ENCODE data around the gene ARCN1.

Gene ARCN1

GRCh38 chr11:118532852-118533768 lies 39.1 kb upstream of the ARCN1 start:
- H3K27ac ChIP-seq = no peak overlapping the region
- TF ChIP-seq, protein P1, sequence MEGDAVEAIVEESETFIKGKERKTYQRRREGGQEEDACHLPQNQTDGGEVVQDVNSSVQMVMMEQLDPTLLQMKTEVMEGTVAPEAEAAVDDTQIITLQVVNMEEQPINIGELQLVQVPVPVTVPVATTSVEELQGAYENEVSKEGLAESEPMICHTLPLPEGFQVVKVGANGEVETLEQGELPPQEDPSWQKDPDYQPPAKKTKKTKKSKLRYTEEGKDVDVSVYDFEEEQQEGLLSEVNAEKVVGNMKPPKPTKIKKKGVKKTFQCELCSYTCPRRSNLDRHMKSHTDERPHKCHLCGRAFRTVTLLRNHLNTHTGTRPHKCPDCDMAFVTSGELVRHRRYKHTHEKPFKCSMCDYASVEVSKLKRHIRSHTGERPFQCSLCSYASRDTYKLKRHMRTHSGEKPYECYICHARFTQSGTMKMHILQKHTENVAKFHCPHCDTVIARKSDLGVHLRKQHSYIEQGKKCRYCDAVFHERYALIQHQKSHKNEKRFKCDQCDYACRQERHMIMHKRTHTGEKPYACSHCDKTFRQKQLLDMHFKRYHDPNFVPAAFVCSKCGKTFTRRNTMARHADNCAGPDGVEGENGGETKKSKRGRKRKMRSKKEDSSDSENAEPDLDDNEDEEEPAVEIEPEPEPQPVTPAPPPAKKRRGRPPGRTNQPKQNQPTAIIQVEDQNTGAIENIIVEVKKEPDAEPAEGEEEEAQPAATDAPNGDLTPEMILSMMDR (IDR thresholded peaks at IDR 0.05) = no peak
- TF ChIP-seq ZFX (IDR thresholded peaks at IDR 0.05; ENCODE audit: borderline replicate concordance) = no peak

- no peak overlapping the region for H3K27ac ChIP-seq
- TF ChIP-seq ZFX (IDR thresholded peaks at IDR 0.05; ENCODE audit: borderline replicate concordance) = no peak
- TF ChIP-seq, protein P1 (IDR thresholded peaks at IDR 0.05) = no peak
Measured at GRCh38 chr11:118533769-118534729, 38.2 kb upstream of the ARCN1 start.

- no peak overlapping the region for H3K27ac ChIP-seq
- TF ChIP-seq ZFX (IDR thresholded peaks at IDR 0.05; ENCODE audit: borderline replicate concordance) = no peak
Measured at GRCh38 chr11:118535261-118535660, 36.9 kb upstream of the ARCN1 start.

DNA sequence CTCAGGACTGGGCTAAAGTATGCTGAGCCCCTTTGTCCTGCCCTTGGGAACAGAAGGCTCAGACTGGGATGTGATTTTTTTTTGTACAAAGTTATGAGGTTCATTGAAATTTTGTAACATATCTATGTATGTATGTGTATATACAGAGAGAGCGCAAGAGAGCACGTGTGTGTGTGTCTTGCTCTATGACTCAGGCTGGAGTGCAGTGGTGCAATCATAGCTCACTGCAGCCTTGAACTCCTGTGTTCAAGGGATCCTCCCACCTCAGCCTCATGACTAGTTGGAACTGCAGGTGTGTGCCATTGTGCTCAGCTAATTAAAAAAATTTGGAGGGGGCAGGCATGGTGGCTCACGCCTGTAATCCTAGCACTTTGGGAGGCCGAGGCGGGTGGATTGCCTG lies 35.5 kb upstream of the ARCN1 start:
- TF ChIP-seq, protein P1 (IDR thresholded peaks at IDR 0.05) = no peak
- no peak for TF ChIP-seq ZFX (IDR thresholded peaks at IDR 0.05; ENCODE audit: borderline replicate concordance)
- H3K27ac ChIP-seq = no peak overlapping the region

DNA sequence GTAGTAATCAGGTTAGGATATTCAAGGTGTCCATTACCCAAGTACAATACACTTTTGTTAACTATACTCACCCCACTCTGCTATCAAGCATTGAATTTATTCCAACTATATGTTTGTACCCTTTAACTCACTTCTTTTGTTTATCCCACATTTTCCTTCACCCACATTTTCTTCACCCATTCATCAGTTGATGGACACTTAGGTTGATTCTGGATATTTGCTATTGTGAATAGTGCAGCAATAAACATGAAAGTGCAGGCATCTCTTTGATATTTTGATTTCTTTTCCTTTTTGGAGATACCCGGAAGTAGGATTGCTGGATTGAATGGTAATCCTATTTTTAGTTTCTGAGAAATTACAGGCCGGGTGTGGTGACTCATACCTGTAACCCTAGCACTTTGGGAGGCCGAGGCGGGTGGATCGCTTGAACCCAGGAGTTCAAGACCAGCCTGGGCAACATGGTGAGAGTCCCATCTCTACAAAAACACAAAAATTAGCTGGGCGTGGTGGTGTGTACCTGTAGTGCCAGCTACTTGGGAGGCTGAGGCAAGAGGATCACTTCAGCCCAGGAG lies 34.7 kb upstream of the ARCN1 start:
- no peak for TF ChIP-seq ZFX (IDR thresholded peaks at IDR 0.05; ENCODE audit: borderline replicate concordance)
- TF ChIP-seq, protein P1 (IDR thresholded peaks at IDR 0.05) = no peak
- H3K27ac ChIP-seq = no peak overlapping the region

DNA sequence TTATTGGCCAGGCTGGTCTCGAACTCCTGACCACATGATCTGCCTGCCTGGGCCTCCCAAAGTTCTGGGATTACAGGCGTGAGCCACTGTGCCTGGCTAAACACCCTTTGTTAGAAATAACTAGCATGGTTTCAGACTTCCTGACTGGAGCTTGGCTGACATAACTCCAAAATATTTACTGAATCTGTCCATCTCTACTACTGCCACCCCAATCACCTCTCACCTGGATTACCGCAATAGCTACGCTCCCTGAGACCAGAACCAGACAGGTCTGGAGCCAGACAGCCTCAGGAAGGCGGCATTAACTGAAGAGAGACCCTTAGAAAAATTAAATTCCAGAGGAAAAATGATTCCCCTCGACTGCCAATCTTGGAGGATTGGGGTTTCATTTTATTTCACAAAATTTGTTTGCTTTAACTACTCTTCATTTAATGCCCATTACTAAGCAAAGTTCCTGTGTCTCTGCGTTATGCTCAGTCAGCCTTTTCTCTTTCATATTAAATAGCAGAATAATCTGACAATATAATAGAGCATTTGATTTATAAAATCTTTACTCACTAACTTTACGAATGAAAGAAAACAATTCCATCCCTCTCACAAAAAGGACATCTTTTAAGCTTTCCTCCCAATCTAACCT lies 28.1 kb upstream of the ARCN1 start:
- no peak for TF ChIP-seq ZFX (IDR thresholded peaks at IDR 0.05; ENCODE audit: borderline replicate concordance)
- TF ChIP-seq, protein P1 (IDR thresholded peaks at IDR 0.05) = no peak
- H3K27ac ChIP-seq = no peak overlapping the region

DNA sequence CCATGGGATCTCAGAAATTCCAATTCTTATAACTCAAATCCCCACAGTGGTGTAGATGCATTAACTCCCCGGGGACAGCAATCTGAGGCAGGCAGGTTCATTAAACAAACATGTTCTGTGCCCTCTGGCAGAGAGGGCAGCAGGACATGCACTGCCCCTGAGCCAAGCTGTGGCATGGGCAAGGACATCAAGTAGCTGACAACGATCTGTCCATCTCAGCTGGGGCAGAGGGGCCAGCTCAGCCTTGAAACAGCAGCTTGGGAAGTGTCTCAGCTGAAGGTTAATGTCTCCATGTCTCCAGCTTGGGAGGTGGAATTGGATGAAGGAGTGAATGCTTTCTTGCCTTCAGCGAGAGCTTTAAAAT lies 27.6 kb upstream of the ARCN1 start:
- H3K27ac ChIP-seq = no peak overlapping the region
- no peak for TF ChIP-seq ZFX (IDR thresholded peaks at IDR 0.05; ENCODE audit: borderline replicate concordance)
- TF ChIP-seq, protein P1 (IDR thresholded peaks at IDR 0.05) = no peak
